C4-2B (cell line): ENCODE data around the gene SLC39A11.

Source experiments
- ZFX ChIP-seq: fragments of 450-650 bp; IDR thresholded peaks from 2 replicates; pipeline ENCODE4 v1.6.1; 2017
- TF ChIP-seq, protein P1 (sequence below): fragments of 450-650 bp; conservative IDR thresholded peaks from 2 replicates; pipeline ENCODE4 v1.5.1; 2017; ENCODE audit warnings: mild to moderate bottlenecking

DNA sequence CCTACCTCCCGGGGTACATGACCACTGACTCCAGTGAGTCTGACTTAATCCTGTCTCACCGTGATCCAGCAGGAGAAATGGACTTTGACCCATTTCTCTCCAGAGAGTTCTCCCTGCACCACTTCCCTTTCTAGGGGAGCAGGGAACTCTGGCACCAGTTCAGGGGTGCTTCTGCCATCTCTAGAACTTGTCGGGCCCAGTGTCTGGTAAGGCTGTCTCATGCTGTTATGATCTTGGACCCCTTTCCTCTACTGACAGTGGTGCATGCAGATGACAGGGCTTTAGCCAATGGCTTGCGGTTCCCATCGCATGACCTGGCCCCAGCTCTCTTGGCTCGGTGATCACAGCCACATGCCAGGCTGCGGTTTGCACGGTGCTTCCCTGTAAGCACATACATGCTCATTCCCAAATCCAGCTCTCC lies 62.0 kb downstream of the SLC39A11 start:
- TF ChIP-seq, protein P1, sequence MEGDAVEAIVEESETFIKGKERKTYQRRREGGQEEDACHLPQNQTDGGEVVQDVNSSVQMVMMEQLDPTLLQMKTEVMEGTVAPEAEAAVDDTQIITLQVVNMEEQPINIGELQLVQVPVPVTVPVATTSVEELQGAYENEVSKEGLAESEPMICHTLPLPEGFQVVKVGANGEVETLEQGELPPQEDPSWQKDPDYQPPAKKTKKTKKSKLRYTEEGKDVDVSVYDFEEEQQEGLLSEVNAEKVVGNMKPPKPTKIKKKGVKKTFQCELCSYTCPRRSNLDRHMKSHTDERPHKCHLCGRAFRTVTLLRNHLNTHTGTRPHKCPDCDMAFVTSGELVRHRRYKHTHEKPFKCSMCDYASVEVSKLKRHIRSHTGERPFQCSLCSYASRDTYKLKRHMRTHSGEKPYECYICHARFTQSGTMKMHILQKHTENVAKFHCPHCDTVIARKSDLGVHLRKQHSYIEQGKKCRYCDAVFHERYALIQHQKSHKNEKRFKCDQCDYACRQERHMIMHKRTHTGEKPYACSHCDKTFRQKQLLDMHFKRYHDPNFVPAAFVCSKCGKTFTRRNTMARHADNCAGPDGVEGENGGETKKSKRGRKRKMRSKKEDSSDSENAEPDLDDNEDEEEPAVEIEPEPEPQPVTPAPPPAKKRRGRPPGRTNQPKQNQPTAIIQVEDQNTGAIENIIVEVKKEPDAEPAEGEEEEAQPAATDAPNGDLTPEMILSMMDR = no peak
- TF ChIP-seq ZFX = no peak
